GM18873 (cell line): Measurements from ENCODE around the gene OAF.

Experiments used
- ATAC-seq: cut with Tn5 transposase; IDR thresholded peaks from one replicate; pipeline ENCODE4 v1.9.1; 2021; ENCODE audit warnings: mild to moderate bottlenecking, moderate library complexity, moderate number of reproducible peaks; ENCODE audit not compliant: unreplicated experiment, low FRiP score

OAF gene

GRCh38 chr11:120182790-120183491 is 27.9 kb upstream of the OAF start:
- ATAC-seq = no peak

DNA sequence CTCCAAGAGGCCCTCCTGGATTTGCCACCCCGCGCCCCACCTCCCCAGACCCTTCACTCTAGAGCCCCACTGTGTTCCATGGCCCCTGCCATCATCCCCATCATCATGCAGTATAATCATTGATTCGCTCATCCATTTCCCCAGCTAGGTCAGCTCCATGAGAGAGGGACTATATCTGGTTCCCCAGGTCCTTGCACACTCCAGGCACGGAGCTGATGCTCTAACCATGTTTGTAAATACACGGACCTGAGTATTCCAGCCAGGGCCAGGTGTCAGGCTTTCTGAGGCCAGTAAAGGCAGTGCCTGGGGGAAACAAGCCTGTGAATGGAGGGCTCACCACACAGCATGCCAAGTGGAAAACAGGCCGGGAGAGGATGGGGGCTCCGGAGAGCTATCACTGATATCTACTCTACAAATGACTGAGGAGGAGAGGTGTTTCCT is 27.1 kb upstream of the OAF start:
- ATAC-seq = no peak

DNA sequence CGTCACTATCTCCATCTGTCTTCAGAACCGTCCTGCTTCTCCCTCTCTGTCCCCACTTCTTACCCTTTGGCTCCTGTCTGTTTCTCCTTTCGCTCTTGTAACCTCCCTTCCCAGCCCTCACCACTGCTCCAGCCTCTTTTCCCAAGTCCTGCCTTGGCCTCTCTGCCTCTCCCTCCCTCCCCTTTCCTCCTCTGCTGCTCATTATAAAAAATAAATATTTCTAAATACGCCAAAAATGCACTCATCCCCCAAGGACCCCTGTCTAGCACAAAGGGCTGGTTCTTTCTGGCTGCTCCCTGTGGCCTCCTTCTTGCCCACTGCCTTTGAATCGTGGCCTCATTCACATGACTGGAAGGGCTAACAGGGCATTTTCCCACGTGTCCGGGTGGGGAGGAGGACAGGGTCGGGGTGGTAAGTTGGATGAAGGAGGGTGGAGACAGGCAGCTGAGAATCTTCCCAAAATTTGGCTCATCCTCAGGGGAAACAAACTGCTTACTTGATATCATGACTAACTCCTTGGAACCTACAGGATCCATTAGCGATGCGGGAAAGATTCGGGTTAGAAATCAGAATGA is 26.4 kb upstream of the OAF start:
- ATAC-seq = no peak

GRCh38 chr11:120184946-120185705 is 25.7 kb upstream of the OAF start:
- no peak for ATAC-seq

DNA sequence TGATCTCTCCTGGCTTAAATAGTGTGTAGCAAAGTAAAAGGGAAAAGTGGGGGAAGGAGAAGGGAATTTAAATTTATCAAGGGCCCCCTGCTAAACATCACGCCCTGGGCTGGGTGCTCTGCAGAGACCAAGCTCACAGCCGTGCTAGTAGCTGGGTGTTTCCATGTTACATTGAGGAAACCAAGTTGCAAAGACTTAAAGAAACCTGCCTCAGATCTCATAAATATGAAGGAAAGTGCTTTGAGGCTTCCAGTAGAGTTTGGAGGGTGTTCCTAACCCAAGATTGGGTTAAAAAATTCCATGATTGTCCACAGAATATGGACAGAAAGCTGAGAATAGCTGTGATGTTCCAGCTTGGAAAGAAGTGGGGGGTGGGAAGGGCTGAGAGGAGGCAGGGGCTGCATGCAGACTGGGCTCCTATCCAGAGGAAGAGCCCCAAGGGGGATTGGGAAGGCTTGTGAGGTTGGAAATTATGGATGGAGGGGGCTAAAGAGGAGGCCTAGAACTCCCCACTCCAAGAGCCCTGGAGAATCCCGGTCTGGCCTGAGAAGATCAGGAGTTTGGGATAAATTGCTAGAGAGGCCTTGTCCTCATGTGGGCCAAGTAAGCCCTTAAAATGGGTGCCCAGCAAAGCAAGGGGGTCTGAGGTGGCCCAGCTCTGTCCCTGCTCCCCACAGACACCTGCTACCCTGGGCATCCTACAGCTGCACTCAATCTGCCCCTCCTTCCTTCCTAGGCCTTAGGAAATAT is 25.0 kb upstream of the OAF start:
- ATAC-seq = no peak

GRCh38 chr11:120186456-120186773 is 24.4 kb upstream of the OAF start:
- no peak for ATAC-seq

DNA sequence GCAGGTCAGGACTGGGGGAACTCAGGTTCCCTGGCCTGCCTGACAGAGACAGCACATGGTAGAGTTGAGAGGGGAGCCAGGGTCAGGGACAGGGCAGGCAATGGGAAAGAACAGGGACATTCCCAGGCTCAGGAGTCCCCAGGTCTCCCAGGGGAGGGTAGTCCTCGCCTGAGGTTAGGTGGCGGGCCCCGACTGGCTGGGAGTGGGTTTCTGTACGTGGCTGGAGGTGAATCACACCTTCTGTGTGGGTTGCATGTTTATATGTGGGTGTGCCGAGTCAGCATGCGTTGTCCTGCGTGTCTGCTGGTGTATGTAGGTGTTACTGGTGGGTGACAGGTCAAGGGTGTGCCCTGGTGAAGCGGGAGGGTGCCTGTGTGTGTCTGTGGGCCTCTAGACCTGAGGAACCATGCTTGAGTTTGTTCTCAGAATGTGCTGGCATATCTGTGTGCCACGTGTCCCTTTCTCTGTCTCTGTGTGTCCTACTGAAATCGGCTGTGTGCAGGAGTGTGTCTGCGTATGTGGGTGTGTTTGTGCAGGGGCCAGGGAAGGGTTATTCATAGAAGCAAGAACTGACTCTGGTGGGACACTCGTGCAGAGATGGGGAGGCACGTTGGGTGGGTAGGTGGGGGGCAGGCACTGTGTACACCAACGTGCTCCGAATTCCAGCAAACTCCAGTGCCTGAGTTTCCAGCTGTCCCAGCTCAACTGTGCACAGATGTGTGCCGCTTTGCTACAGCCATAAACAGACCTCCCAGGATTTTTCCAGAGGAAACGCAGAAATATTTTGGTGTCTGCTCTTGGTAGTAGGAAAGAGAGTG is 23.8 kb upstream of the OAF start:
- ATAC-seq = no peak

GRCh38 chr11:120188371-120188770 is 22.5 kb upstream of the OAF start:
- no peak for ATAC-seq

DNA sequence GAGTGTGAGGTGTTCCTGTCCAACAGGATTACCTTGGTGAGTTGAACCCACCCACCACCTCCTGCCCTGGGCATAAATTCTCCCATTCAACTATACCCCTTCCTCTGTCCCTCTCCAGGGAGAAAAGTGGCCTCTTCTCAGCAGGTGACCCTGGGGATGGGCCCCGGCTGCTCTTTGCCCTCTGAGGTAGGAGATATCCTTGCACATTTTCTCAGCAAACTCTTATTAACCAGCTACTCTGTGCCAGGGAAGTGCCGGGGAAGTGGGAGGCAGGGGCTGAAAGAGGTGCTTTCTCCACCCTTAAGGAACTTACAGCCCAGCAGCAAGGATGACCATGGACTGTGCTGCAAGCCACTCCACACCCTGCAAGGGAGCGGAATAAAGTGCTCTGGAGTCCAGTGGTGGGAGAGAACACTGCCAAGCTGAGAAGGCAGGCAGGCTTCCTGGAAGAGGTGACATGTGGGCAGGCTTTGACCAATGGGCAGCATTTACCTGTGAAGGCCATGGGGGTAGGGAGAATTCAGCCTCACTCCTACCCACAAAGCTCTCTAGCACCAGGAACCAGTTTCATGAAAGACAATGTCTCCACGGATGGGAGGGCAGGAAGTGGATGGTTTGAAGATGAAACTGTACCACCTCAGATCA is 21.9 kb upstream of the OAF start:
- ATAC-seq = no peak

DNA sequence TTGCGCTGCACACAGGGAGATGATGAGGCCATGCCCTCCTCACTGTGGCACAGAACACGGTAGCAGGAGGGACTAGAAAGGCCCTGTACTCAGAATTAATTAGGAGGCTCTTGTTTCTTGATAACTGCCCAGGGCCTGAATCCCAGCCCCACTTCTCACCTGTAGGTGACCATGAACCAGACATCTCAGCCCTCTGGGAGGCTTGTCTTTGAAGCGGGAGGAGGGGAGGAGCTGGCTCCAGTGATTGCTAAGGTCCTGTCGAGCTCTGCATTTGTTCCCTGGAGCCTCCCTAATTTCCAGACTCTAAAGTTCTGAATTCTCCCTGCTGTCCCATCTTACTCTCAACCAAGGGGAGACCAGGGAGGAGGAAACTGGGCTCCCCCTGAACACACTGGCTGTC is 19.8 kb upstream of the OAF start:
- no peak for ATAC-seq

DNA sequence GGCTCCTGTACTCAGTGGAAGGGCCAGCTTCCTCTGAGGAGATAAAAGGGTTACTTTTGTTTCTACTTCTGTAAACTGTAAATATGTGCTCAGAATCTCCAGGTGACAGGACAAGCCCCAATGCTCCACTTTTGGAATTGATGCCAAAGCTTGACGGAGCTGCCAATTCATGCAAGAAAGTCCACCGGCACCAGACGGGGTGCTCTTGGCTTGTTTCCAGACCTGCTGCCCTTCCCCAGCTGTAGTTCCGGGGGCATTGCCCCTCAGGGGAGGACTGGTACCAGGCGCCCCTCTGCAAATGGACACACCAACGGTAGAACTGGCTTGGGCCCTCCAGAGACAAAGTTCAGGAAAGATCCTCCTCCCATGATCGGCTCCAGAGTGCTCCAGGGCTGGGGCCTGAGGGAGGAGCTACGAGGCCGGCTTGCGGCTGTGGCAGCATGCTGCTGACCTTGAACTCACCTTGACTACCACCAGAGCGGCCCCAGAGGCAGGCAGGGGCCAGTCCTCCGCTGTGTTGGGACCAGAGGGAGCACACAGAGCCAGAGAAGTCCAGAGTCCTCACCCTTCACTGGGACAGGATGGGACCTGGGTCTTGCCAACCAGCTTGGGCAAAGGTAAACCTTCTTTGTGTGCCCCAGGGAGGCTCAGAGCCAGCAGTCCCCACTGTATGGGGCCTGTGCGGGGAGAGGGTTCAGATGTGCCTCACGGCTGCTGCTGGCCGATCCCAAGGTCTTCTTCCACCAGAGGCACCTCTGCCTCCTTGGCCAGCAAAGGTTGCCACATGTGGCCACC is 17.8 kb upstream of the OAF start:
- ATAC-seq = no peak

DNA sequence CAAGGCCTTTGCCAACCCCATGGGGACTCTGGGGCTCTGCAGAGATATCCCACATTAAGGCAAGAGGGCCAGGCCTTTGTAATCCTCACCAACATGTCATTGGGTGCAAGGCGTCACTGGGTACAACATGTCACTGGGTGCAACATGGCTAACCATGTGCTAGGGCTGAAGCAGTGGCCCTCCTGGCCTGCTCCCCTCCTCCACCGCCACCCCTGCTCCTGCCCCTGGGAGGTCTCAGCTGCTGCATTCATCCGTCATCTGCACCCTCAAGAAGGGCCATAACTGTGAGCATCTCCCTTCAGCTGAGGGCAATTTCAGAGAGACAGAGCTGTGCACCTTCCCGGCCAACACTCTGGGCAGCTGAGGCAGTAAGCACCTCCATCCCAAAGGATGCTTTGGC is 16.7 kb upstream of the OAF start:
- ATAC-seq = no peak

DNA sequence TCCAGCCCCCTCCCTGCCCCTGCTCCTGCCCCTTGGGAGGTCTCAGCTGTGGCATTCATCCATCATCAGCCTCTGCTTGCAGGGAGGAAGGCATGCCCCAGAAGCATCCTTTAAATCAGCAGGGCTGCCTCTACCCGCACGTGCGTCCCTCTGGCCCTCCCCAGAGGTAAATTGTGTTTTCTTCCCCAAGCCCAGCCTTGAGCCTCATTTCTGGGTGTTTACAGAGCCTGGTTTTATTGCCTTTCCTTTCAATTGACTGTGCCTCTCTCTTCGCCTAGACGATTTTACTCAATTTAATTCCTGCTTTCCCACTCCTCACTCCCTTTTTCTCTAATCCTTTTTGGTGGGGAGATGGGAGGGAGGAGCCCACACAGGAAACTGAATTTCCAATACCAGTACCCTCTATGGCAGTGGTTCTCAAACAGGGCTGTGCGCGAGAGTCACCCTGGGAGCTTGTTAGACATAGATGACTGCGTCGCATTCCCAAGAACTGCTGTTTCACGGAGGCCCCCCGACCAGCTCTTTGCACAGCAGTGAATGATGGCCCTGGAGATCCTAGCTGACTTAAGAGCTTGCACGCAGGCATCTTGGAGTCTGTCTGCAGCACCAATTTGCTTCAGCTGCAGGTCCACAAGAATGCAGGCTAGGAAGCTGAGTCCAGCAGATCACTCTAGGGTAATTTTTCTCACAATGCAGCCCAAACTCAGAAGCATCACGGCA is 15.1 kb upstream of the OAF start:
- ATAC-seq = no peak

- ATAC-seq = no peak
Observed at GRCh38 chr11:120196826-120197225, 14.0 kb upstream of the OAF start.

- no peak for ATAC-seq
Observed at GRCh38 chr11:120197251-120197891, 13.5 kb upstream of the OAF start.

DNA sequence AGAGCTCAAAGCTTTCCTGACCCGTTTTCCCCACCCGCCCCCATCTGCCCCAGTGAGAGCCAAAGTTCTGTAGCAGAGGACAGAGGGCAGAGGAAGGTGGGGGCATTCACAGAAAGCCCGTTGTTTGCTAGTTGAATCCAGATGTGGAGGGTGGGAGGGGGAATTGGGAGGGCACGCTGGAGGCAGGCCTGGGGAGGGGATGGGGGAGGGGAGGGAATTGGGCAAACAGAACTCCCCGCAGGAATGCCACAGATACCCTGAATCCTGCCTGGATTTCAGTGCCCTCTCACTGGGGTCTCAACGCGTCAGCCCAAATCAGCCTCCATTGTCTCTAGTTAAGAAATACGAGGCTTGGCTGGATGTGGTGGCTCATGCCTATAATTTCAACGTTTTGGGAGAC is 12.9 kb upstream of the OAF start:
- ATAC-seq = no peak

- no peak for ATAC-seq
Observed at GRCh38 chr11:120198403-120198786, 12.4 kb upstream of the OAF start.
